HUES48 (cell line): Measurements from ENCODE around the gene RNF223.
A peak's percentile ranks its signal among the peaks of the same experiment; 100 is the strongest.
"Not testable (repeated sequence)": the region's sequence is repeated elsewhere in the genome, so short reads cannot be mapped to it uniquely, and the experiment has no call there.

Experiments used
- H3K27ac ChIP-seq: one replicate; pipeline ENCODE4 v1.7.0; 2013; ENCODE audit warnings: low read depth, low read length, inconsistent platforms
- H3K27me3 ChIP-seq: 2 replicates; pipeline ENCODE4 v1.6.1; 2013; ENCODE audit warnings: mild to moderate bottlenecking, low read length; ENCODE audit not compliant: control insufficient read depth, insufficient read depth
- H3K36me3 ChIP-seq: 2 replicates; pipeline ENCODE4 v1.6.1; 2013; ENCODE audit warnings: low read length; ENCODE audit not compliant: control insufficient read depth, insufficient read depth
- H3K4me1 ChIP-seq: 2 replicates; pipeline ENCODE4 v1.6.1; 2013; ENCODE audit warnings: mild to moderate bottlenecking, low read length; ENCODE audit not compliant: control insufficient read depth, insufficient read depth
- H3K4me3 ChIP-seq: 2 replicates; pipeline ENCODE4 v1.5.1; 2013; ENCODE audit warnings: mild to moderate bottlenecking, low read depth, low read length
- H3K9ac ChIP-seq: 2 replicates; pipeline ENCODE4 v1.6.1; 2013; ENCODE audit warnings: mild to moderate bottlenecking, low read depth, low read length, moderate library complexity
- H3K9me3 ChIP-seq: 2 replicates; pipeline ENCODE4 v1.6.1; 2013; ENCODE audit warnings: low read length; ENCODE audit not compliant: control insufficient read depth, insufficient read depth

Gene RNF223

GRCh38 chr1:1077396-1077795 is 3.3 kb upstream of the RNF223 start:
- not testable (repeated sequence) for H3K4me1 ChIP-seq, H3K9me3 ChIP-seq, H3K27ac ChIP-seq, H3K27me3 ChIP-seq, H3K36me3 ChIP-seq, H3K9ac ChIP-seq, H3K4me3 ChIP-seq

DNA sequence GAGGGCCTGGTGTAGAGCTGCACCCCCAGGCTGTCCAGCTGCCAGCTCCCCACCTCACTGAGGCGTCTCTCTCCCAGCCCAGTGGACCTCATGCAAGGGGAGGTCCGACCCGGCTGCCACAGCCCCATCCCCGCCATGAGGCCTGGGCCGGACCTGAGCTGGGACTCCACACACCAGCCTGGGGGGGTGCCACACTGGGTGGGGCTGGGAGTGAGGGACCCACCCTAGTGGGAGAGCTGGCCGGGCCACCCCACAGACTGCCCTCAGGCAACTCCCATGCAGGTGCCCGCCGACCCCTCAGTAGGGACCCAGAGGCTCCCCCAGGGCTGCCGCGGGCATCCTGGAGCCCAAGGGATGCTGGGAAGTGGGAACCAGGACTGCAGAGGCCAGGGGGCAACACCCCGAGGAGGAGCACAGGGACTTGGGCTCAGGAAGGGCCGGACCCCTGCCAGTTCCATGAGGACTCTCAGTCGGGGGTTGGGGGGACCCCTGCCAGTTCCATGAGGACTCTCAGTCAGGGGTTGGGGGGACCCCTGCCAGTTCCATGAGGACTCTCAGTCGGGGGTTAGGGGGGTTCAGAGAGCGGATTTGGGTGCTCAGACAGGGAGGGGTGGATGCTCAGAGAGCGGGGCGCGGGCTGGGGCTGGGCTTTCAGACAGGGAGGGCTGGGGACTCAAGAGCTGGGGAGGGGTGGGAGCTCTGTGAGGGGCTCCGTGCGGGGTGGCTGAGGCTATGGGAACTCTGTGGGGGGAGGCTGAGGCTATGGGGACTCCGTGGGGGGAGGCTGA is 1.2 kb upstream of the RNF223 start:
- Histone ChIP-seq H3K27me3 (peaks cover 8% of the 10 kb centered on the region), H3K4me1 (peaks cover 5% of the 10 kb centered on the region; the same call in 1 of the 2 replicates), H3K9ac (no peak overlapping the region), H3K4me3 (no peak overlapping the region), H3K9me3 (no peaks in the 10 kb centered on the region), H3K36me3 (no peaks in the 10 kb centered on the region), H3K27ac (no peak overlapping the region)

DNA sequence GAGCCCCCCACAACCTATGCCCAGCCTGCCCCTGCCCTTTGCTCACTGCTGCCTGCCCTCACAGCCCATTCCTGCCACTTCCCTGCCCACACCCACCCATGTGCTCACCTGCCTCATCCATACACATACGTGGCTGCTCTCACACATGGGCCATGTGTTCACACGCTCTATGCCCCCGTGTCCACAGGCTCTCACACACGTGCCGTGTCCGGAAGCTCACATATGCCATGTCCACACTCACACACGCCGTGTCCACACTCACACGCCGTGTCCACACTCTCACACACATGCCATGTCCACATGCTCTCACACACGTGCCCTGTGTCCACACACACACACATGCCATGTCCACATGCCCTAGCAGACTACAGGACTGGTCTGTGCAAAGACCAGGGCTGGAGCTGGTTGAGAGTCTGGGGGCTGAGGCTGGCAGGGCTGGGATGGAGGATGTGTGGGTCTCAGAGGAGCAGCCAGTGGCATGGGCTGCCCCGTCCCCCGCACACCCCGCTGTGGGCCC is 583 bp upstream of the RNF223 start:
- H3K4me3 ChIP-seq = no peak overlapping the region
- peaks cover 5% of the 10 kb centered on the region; the same call in 1 of the 2 replicates for H3K4me1 ChIP-seq
- H3K9me3 ChIP-seq = no peaks in the 10 kb centered on the region
- H3K27ac ChIP-seq = no peak overlapping the region
- H3K36me3 ChIP-seq = no peaks in the 10 kb centered on the region
- peaks cover 14% of the 10 kb centered on the region for H3K27me3 ChIP-seq
- H3K9ac ChIP-seq = no peak overlapping the region

DNA sequence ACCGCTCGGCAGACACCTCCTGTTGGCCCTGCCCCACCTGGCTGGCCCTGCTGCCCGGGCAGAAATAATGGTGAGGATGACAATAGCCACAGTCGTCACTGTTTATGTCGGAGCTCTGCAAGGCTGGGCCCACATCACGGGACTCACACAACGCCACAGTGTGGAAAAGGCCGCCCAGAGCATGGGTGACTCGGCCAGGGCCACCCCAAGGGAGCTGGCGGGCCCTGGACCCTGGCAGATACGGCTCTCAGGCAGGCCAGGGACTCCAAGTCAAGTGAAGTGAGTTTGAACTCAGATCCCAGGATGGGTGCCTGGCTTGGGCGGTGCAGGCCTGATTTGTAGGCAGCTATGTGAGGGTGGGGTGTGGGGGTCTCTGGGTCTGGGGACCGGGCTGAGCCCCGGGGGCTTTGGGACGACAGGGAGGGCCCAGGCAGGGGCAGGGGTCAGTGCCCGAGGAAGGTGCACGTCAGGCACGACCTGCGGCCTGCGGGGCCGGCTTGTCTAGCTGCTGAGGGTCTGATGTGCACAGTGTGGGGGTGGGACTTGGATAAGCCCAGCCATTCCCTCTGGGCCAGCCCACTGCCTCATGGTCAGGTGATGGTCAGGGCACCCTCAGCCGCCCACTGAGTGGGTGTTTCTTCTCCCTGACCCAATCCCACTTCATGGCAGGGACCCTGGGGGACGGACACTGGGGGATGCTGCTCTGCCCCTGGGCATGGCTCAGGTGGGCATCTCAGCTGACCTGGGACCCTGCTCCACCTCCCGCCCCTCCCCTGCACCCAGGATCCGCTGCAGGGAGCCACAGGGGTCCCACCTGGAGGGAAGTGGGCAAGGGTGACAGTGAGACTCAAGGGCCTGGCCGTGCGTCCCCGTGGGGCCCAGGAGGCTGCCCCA is 1.0 kb downstream of the RNF223 start:
- H3K27me3 ChIP-seq = peaks cover 16% of the 10 kb centered on the region
- no peak overlapping the region for H3K27ac ChIP-seq
- H3K9me3 ChIP-seq = no peaks in the 10 kb centered on the region
- no peaks in the 10 kb centered on the region for H3K36me3 ChIP-seq
- no peak overlapping the region for H3K4me3 ChIP-seq
- no peak overlapping the region for H3K9ac ChIP-seq
- no peaks in the 10 kb centered on the region; the same call in 1 of the 2 replicates for H3K4me1 ChIP-seq

DNA sequence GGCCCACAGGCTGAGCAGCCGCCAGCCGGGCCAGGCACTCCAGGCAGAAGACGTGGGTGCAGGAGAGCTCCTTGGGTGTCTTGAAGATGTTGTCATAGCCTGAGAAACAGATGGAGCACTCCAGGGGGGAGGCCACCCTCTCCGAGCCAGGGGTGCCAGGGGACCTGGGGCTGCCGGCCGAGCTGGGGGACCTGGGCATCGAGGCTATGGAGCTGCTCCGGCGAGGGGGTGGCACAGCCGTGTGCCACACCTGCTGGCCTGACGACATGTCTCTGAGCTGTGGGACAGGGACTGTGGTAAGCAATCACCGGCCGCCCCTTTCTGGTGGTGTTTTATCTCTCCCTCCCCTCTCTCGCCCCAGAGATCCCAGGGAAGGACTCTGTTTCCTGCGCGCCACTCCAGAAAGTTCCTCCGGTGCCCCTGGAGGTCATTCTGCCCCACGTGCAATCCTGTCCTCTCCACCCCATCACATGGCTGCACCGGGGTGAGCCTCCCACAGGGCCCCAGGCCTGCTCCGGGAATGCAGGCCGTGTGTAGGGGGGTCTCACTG is 1.7 kb downstream of the RNF223 start:
- H3K27me3 ChIP-seq = peaks cover 24% of the 10 kb centered on the region
- no peak overlapping the region for H3K4me3 ChIP-seq
- H3K9me3 ChIP-seq = no peaks in the 10 kb centered on the region
- H3K27ac ChIP-seq = no peak overlapping the region
- H3K4me1 ChIP-seq = no peaks in the 10 kb centered on the region; the same call in 1 of the 2 replicates
- H3K36me3 ChIP-seq = no peaks in the 10 kb centered on the region
- H3K9ac ChIP-seq = no peak overlapping the region

GRCh38 chr1:1071486-1072298 is 2.4 kb downstream of the RNF223 start:
- H3K4me3 ChIP-seq = no peak overlapping the region
- no peaks in the 10 kb centered on the region for H3K36me3 ChIP-seq
- peaks cover 25% of the 10 kb centered on the region for H3K27me3 ChIP-seq
- no peak overlapping the region for H3K9ac ChIP-seq
- H3K9me3 ChIP-seq = no peaks in the 10 kb centered on the region
- no peak overlapping the region for H3K27ac ChIP-seq
- no peaks in the 10 kb centered on the region; the same call in 1 of the 2 replicates for H3K4me1 ChIP-seq

GRCh38 chr1:1069711-1070676 is 4.1 kb downstream of the RNF223 start:
- H3K36me3 ChIP-seq = no peaks in the 10 kb centered on the region
- no peaks in the 10 kb centered on the region; the same call in 1 of the 2 replicates for H3K4me1 ChIP-seq
- peak overlapping the region; percentile 81 for H3K4me3 ChIP-seq
- H3K27me3 ChIP-seq = peaks cover 25% of the 10 kb centered on the region
- H3K27ac ChIP-seq = no peak overlapping the region
- H3K9ac ChIP-seq = no peak overlapping the region
- no peaks in the 10 kb centered on the region for H3K9me3 ChIP-seq

- no peaks in the 10 kb centered on the region for H3K36me3 ChIP-seq
- H3K27me3 ChIP-seq = peaks cover 29% of the 10 kb centered on the region
- peak overlapping the region; percentile 77 for H3K27ac ChIP-seq
- H3K9me3 ChIP-seq = no peaks in the 10 kb centered on the region
- H3K4me3 ChIP-seq = peak overlapping the region; percentile 81
- H3K9ac ChIP-seq = no peak overlapping the region
- peaks cover 2% of the 10 kb centered on the region for H3K4me1 ChIP-seq
Observed at GRCh38 chr1:1069056-1069710, 4.9 kb downstream of the RNF223 start.

DNA sequence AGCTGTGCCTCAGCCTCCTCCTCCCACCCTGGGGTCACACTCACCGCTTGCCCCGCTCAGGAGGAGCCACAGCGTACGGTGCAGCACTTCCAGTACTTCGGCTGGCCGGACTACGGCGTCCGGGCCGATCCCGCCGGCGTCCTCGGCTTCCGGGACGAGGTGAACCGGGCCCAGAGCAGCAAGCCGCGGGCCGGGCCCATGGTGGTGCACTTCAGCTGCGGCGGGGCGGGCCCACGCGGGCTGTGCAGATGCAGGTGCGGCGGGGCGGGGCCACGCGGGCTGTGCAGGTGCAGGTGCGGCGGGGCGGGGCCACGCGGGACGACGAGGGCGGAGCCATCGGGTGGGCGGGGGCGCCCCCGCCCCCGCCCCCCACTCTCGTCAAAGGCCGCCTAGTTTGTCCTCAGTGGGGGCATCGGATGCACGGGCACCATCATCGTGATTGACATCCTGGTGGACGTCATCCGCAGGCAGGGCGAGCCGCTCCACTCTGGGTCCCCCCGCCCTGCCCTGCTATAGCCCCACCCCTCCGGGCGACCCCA is 5.5 kb downstream of the RNF223 start:
- no peaks in the 10 kb centered on the region for H3K36me3 ChIP-seq
- peaks cover 5% of the 10 kb centered on the region for H3K4me1 ChIP-seq
- no peaks in the 10 kb centered on the region for H3K9me3 ChIP-seq
- H3K27me3 ChIP-seq = peaks cover 33% of the 10 kb centered on the region
- H3K9ac ChIP-seq = no peak overlapping the region
- H3K4me3 ChIP-seq = peak overlapping the region; percentile 55
- no peak overlapping the region for H3K27ac ChIP-seq
